Heart left ventricle (tissue), 13 donors: Measurements from ENCODE around the gene CUL7.

Source experiments
- CTCF ChIP-seq, 12 donors: fragments of 200-600 bp; sonication (generic) in 4 of 12; IDR thresholded peaks; one replicate each; pipeline versions ENCODE4 v1.5.0 to v1.8.0; 2018 to 2022; ENCODE audit warnings: antibody characterized with exemption in 12 of 12, mild to moderate bottlenecking in 5 of 12
- POLR2A ChIP-seq, 2 donors: fragments of 450-650 bp; IDR thresholded peaks; one replicate each; pipeline ENCODE4 v1.6.1; 2017; ENCODE audit warnings: antibody characterized with exemption in 2 of 2, mild to moderate bottlenecking in 2 of 2, moderate library complexity in 2 of 2
- donor health status: ischemic (EF 13 %, LVEDD 7.1; RV severe dilation, severe dysfunction).
- donor health status: DM: no; HTN: yes; CAD: no.
- donor health status: DM: no; HTN: no; CAD: no.
- donor health status: ischemic (EF 25% LVEDD 6.9; RV normal size, moderate dysfunction).
- donor health status: ischemic (EF 25% LVEDD 5.7; RV mildly dilated, moderate dysfunction).
- donor health status: ischemic (EF 35%, LVEDD 5.7; RV mildly dilated, moderate dysfunction).
- donor health status: nonischemic (EF 11% LVEDD 7.7; RV severe dilation, severe dysfunction).
- donor health status: DM: yes; HTN: yes; CAD: no.
- donor health status: PGD.
- donor health status: ischemic (EF 29% LVEDD 5.4; RV normal size, mild dysfunction).
- donor health status: nonischemic (EF 23%, LVEDD 6.1; RV moderate dilation, normal function).

GRCh38 chr6:43093436-43094289 lies 40.0 kb upstream of the CUL7 start:
- TF ChIP-seq CTCF (IDR thresholded peaks at IDR 0.05) (no peak), POLR2A (IDR thresholded peaks at IDR 0.05) (peak in 1 of 2 donors; percentile 25)
